Measurements from ENCODE around the gene KCNS3.

DNA sequence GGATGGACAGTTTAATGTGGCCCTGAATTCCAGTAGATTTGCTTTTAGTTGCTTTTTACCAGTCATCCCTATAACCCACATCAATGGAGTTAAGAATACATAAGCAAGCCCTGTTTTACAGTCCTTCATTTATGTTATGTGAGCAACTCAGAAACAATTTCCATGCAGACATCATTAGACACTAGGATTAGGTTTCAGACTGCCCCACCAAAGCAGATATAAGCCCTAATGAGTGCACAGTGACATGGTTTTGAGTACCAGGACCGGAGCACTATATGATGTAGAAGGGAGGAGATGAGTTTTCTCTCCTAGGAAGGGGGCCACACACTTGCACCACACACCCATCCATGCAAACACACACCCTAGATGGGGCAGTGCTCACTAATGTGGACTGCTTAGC lies 15.5 kb downstream of the KCNS3 start:
- TF ChIP-seq CTCF (IDR thresholded peaks at IDR 0.05) (no peak), POLR2AphosphoS5 (IDR thresholded peaks at IDR 0.05; ENCODE audit: insufficient read depth in 1 of 2, low read depth in 1 of 2) (no peak), POLR2A (IDR thresholded peaks at IDR 0.05) (no peak)

Measured in vagina (tissue), 2 donors.